Gastrocnemius medialis (tissue), 4 donors: ENCODE results near the gene KIAA0040. TPM values are rescaled to one million over a fixed set of nuclear protein-coding genes. Genes with fewer than 3 reads are reported as not detected.

Experiments used
- ATAC-seq, 2 donors: fragments of 150-250 bp; one replicate each; pipeline ENCODE4 v1.9.1; 2016
- DNase-seq, 2 donors: peaks; one replicate each; pipeline ENCODE4 v3.0.0-alpha.2; 2019
- H3K27ac ChIP-seq, 4 donors: fragments of 200-600 bp; sonication (generic); 1 replicate in 1 of 4; 2 replicates in 3 of 4; pipeline ENCODE4 v1.5.1; 2016 to 2018; ENCODE audit warnings: mild to moderate bottlenecking in 2 of 4, moderate library complexity in 1 of 4
- H3K27me3 ChIP-seq, 3 donors: fragments of 200-600 bp; sonication (generic) in 2 of 3; 1 replicate in 1 of 3; 2 replicates in 2 of 3; pipeline versions ENCODE4 v1.5.1 to v1.6.0; 2016 to 2019; ENCODE audit warnings: mild to moderate bottlenecking in 1 of 3, moderate library complexity in 1 of 3
- H3K36me3 ChIP-seq, 2 donors: fragments of 200-600 bp; sonication (generic) in 1 of 2; one replicate each; pipeline ENCODE4 v1.5.1; 2017 to 2018
- H3K4me1 ChIP-seq, 2 donors: fragments of 200-600 bp; sonication (generic) in 1 of 2; one replicate each; pipeline ENCODE4 v1.5.1; 2016 to 2017; ENCODE audit warnings: mild to moderate bottlenecking in 2 of 2
- H3K4me3 ChIP-seq, 4 donors: fragments of 200-600 bp; sonication (generic) in 3 of 4; 1 replicate in 1 of 4; 2 replicates in 3 of 4; pipeline ENCODE4 v1.5.1; 2016 to 2019; ENCODE audit warnings: mild to moderate bottlenecking in 2 of 4
- H3K9me3 ChIP-seq, 3 donors: fragments of 200-600 bp; sonication (generic) in 2 of 3; 1 replicate in 1 of 3; 2 replicates in 2 of 3; pipeline ENCODE4 v1.5.1; 2016 to 2019
- CTCF ChIP-seq, 5 experiments: fragments of 450-650 bp in 3 of 5; fragments of 200-600 bp in 2 of 5; sonication (generic) in 2 of 5; IDR thresholded peaks in 4 of 5; conservative IDR thresholded peaks in 1 of 5; 1 replicate in 4 of 5; 2 replicates in 1 of 5; pipeline ENCODE4 v1.5.1; 2016 to 2019; ENCODE audit warnings: antibody characterized with exemption in 5 of 5, mild to moderate bottlenecking in 3 of 5, moderate library complexity in 3 of 5
- POLR2A ChIP-seq, 2 donors: fragments of 450-650 bp; IDR thresholded peaks; one replicate each; pipeline ENCODE4 v1.6.1; 2017; ENCODE audit warnings: antibody characterized with exemption in 2 of 2, mild to moderate bottlenecking in 2 of 2, moderate library complexity in 2 of 2
- in situ Hi-C, 4 donors: fragments of 200-750 bp; cut with MboI; loops; one replicate each; pipeline versions ENCODE4 v1.15.0 to v1.8.0; 2017; ENCODE audit warnings: low sequenced_read_pairs in 4 of 4
- intact Hi-C: fragments of 100-400 bp; cut with DNase I; formaldehyde crosslinking; loops from one replicate; pipeline ENCODE4 v1.15.1; 2023; ENCODE audit warnings: low total_unique reads
- total RNA-seq, 4 donors: library from RNA; depleted of rRNA; stranded (reverse); fragments of >200 nt; gene quantifications; one replicate each; pipeline versions ENCODE4 v1.1.0 to v1.2.3, GENCODE V29; 2016

Gene KIAA0040
- total RNA-seq, 4 donors from 2014 or later = 17.5 to 33.1 (median 19.5) TPM

GRCh38 chr1:175188936-175189335, 3.6 kb downstream of the KIAA0040 start:
- intact Hi-C loops = no loop called here
- no peak for TF ChIP-seq CTCF (IDR thresholded peaks at IDR 0.05 in 4 of 5, conservative IDR thresholded peaks at IDR 0.05 in 1 of 5)
- TF ChIP-seq POLR2A (IDR thresholded peaks at IDR 0.05) = no peak
- in situ Hi-C loops = no loop called here
- Histone ChIP-seq H3K9me3 (no peaks in the 10 kb centered on the region), H3K27ac (peak overlapping the region; percentile 21 to 45 (median 36)), H3K4me3 (peak overlapping the region in 1 of 4 donors; percentile 2), H3K4me1 (peaks cover 10 to 77% of the 10 kb centered on the region in 2 donors), H3K36me3 (no peaks in the 10 kb centered on the region), H3K27me3 (no peaks in the 10 kb centered on the region)
- no peak for ATAC-seq
- no peak for DNase-seq

GRCh38 chr1:175186433-175187160, 6.0 kb downstream of the KIAA0040 start:
- peaks cover 9 to 77% of the 10 kb centered on the region in 2 donors for H3K4me1 ChIP-seq

GRCh38 chr1:175185903-175186302, 6.7 kb downstream of the KIAA0040 start:
- TF ChIP-seq POLR2A (IDR thresholded peaks at IDR 0.05) (no peak), CTCF (IDR thresholded peaks at IDR 0.05 in 4 of 5, conservative IDR thresholded peaks at IDR 0.05 in 1 of 5) (no peak)

More at GRCh38 chr1:175186433-175187160, 6.0 kb downstream of the KIAA0040 start:
- in situ Hi-C loops (no loop called here), intact Hi-C loops (no loop called here)
- ATAC-seq = peak; percentile 17 to 23
- Histone ChIP-seq H3K27me3 (no peaks in the 10 kb centered on the region), H3K36me3 (no peaks in the 10 kb centered on the region), H3K4me3 (no peak overlapping the region), H3K9me3 (no peaks in the 10 kb centered on the region), H3K27ac (peak overlapping the region in 3 of 4 donors; percentile 21 to 39 (median 22))
- no peak for DNase-seq
- TF ChIP-seq POLR2A (IDR thresholded peaks at IDR 0.05) (no peak), CTCF (IDR thresholded peaks at IDR 0.05 in 4 of 5, conservative IDR thresholded peaks at IDR 0.05 in 1 of 5) (no peak)

GRCh38 chr1:175183586-175183985, 9.0 kb downstream of the KIAA0040 start:
- intact Hi-C loops = no loop called here
- no peak overlapping the region for H3K4me3 ChIP-seq
- TF ChIP-seq POLR2A (IDR thresholded peaks at IDR 0.05) (no peak), CTCF (IDR thresholded peaks at IDR 0.05 in 4 of 5, conservative IDR thresholded peaks at IDR 0.05 in 1 of 5) (no peak)
- H3K27me3 ChIP-seq = no peaks in the 10 kb centered on the region
- peaks cover 0 to 59% of the 10 kb centered on the region in 2 donors for H3K4me1 ChIP-seq
- H3K36me3 ChIP-seq = no peaks in the 10 kb centered on the region
- DNase-seq (no peak), ATAC-seq (no peak)
- no peaks in the 10 kb centered on the region for H3K9me3 ChIP-seq
- no peak overlapping the region for H3K27ac ChIP-seq
- in situ Hi-C loops = no loop called here

More at GRCh38 chr1:175185903-175186302, 6.7 kb downstream of the KIAA0040 start:
- Histone ChIP-seq H3K9me3 (no peaks in the 10 kb centered on the region), H3K27me3 (no peaks in the 10 kb centered on the region), H3K36me3 (no peaks in the 10 kb centered on the region), H3K4me3 (no peak overlapping the region), H3K4me1 (peaks cover 3 to 70% of the 10 kb centered on the region in 2 donors), H3K27ac (peak overlapping the region in 1 of 4 donors; percentile 22)
- DNase-seq = no peak
- in situ Hi-C loops (no loop called here), intact Hi-C loops (no loop called here)
- no peak for ATAC-seq
